ENCODE results near the gene CDC25A.
"Not testable (repeated sequence)": the region's sequence is repeated elsewhere in the genome, so short reads cannot be mapped to it uniquely, and the experiment has no call there.

The CDC25A gene

GRCh38 chr3:48188266-48189201, at the start of gene CDC25A:
Gene CDC25A, minus strand, starts transcription at chr3:48188417. Its CDS starts 470 bp downstream, at chr3:48187947.
- DNase-seq (ENCODE audit: low spot score), result peak; percentile 95

GRCh38 chr3:48236531-48236930, 48.3 kb upstream of the CDC25A start:
- DNase-seq (ENCODE audit: low spot score), result no peak

GRCh38 chr3:48233542-48233941, 45.3 kb upstream of the CDC25A start:
- no peak for DNase-seq (ENCODE audit: low spot score)

- DNase-seq (ENCODE audit: low spot score), result peak; percentile 81
Observed at GRCh38 chr3:48232734-48233133, 44.5 kb upstream of the CDC25A start.

- DNase-seq (ENCODE audit: low spot score), result no peak
Observed at GRCh38 chr3:48232232-48232631, 44.0 kb upstream of the CDC25A start.

DNA sequence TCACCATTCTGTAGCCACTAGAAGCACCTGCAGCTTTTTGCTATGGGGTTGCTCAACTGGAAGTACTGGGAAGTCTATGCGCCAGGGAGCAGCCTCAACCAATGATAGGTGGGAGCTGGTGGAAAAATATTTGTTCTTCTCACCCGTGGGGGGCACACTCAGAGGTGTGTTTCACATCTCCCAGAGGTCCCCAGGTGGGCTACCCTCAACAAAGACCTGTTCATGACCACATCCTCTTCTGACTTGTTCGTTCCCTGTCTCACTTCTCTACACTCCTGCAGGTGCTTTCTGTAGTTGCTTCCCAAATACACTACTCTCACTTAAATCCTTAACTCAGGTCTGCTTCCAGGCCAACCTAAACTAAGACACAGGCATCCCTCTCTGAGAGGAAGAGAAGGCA, 38.7 kb upstream of the CDC25A start:
- peak; percentile 1 for DNase-seq (ENCODE audit: low spot score)

DNA sequence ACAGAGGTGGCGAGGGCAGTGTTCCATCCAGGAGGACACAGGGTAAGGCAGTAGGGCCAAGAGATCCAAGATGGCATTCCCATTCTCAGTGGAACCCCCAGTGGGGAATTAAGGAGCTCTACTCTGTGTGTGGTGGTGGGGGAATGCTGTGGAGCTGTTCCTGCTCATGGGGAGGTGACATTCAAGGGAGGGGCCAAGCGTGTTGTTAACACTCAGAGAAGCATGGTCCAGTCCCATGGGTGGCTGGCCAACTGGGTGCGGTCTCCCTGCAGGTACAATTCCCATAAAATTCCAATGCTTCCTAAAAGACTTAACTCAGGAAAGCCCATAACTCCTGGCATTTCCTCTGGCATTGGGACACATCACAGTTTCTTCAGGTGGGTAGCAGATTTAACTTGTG, 37.4 kb upstream of the CDC25A start:
- DNase-seq (ENCODE audit: low spot score), result no peak

GRCh38 chr3:48222616-48223513, 34.6 kb upstream of the CDC25A start, which contains the start of gene CAMP:
Gene CAMP, plus strand, starts transcription at chr3:48223495. Its CDS starts 17 bp downstream, at chr3:48223512.
- no peak for DNase-seq (ENCODE audit: low spot score)

GRCh38 chr3:48220746-48221145, 32.5 kb upstream of the CDC25A start:
- no peak for DNase-seq (ENCODE audit: low spot score)

- DNase-seq (ENCODE audit: low spot score), result no peak
Observed at GRCh38 chr3:48219543-48219942, 31.3 kb upstream of the CDC25A start.

GRCh38 chr3:48218537-48218936, 30.3 kb upstream of the CDC25A start:
- no peak for DNase-seq (ENCODE audit: low spot score)

GRCh38 chr3:48217449-48217848, 29.2 kb upstream of the CDC25A start:
- DNase-seq (ENCODE audit: low spot score), result no peak

GRCh38 chr3:48215876-48216275, 27.7 kb upstream of the CDC25A start:
- no peak for DNase-seq (ENCODE audit: low spot score)

DNA sequence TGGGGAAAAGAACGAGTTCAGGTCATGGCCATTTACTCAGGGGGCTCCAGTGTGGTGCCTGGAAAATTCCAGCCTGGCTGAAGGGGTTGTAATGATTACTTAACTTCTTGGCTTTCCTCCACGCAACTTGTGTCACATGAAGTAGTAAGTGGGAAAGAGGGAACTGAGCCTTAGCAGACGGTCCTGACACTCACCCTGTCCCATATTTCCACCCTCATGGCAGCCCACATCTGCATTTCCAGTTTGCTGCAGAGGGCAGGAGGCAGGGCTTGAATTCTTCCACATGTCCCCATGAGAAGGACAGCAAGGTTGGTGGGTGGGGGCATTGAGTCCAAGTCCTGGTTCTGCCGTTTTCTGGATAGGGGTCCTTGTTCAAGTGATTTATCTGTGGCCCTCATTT, 27.2 kb upstream of the CDC25A start:
- no peak for DNase-seq (ENCODE audit: low spot score)

DNA sequence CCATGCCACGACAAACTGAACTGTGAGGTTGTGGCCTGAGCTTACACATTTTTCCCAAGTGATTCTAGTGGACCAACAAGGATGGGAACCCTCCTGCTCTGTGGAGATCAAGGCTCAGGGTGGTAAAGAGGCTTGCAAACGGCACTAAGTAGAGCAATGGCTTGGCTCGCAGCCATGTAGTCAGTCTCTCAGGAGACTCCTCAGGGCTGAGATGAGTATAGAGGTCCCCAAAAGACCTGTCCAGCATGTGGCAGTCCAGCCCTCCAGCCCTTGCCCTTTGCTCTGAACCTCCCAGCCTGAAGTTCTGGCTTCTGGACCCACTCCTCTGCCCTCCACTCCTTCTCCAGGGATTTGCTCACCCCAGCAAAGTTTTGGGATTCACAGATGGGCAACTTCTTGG, 26.8 kb upstream of the CDC25A start:
- DNase-seq (ENCODE audit: low spot score), result no peak

DNA sequence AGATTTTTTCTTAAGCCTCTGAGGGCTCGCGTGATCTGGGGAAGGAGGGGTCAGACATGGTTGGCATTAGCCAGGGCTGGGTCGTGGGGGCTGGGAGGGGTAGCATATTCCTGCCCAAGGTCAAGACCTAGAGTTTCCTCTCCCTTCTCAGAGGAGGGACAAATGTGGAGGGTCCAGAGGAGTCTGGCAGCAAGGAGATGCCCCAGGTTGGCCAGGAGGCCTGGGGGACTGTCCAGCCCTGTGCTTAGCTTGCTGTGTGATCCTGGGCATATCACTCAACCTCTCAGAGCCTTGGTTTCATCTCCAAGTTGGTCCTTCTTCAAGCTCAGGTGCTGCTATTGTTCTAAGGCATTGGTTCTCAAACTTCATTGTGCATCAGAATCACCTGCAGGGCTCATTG, 26.0 kb upstream of the CDC25A start:
- DNase-seq (ENCODE audit: low spot score), result no peak

DNA sequence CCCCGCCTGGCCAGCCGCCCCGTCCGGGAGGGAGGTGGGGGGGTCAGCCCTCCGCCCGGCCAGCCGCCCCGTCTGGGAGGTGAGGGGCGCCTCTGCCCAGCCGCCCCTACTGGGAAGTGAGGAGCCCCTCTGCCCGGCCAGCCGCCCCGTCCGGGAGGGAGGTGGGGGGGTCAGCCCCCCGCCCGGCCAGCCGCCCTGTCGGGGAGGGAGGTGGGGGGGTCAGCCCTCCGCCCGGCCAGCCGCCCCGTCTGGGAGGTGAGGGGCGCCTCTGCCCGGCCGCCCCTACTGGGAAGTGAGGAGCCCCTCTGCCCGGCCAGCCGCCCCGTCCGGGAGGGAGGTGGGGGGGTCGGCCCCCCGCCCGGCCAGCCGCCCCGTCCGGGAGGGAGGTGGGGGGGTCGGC, 23.6 kb upstream of the CDC25A start:
- DNase-seq (ENCODE audit: low spot score), result not testable (repeated sequence)

- not testable (repeated sequence) for DNase-seq (ENCODE audit: low spot score)
Observed at GRCh38 chr3:48210534-48210933, 22.3 kb upstream of the CDC25A start.

DNA sequence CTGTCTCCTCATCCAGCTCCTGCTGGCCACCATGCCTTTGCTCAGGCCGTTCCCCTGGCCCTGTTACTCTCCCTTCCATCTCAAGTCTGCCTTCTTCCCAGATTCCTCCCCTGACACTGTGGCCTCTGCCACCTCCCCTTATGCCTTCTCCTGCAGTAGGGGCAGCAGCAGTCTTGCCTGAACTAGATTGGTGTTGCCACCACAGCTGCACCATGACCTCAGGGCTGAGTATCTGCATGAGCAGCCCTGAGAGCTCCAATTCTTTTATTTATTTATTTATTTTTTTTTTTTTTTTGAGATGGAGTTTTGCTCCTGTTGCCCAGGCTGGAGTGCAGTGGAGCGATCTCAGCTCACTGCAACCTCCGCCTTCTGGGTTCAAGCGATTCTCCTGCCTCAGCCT, 21.2 kb upstream of the CDC25A start:
- DNase-seq (ENCODE audit: low spot score), result no peak

DNA sequence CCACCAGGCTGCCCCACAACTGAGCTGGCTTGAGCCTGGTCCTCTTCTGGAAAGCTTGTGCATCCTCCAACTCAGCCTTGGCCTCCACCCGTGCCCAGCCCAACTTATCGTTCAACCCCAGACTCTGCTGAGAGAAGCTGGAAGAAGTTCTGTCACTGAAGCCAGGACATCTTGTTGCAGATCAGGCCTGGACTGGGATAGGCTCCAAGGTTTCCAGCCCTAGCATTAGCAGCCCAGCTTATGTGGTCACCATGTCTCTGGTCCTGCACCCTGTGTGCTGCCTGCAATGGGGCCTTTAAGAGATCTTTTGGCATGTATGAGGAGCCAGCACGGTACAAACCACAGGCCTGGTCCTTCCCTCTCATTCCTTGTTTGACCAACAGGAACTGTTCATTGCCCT, 19.9 kb upstream of the CDC25A start:
- no peak for DNase-seq (ENCODE audit: low spot score)

DNA sequence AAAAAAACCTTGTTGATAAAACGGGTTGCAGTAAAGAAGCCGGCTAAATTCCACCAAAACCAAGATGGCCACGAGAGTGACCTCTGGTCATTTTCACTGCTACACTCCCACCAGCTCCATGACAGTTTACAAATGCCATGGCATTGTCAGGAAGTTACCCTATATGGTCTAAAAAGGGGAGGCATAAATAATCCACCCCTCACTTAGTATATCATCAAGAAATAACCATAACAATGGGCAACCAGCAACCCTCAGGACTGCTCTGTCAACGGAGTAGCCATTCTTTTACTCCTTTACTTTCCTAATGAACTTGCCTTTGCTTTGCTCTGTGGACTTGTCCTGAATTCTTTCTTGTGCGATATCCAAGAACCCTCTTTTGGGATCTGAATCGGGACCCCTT, 14.4 kb upstream of the CDC25A start:
- DNase-seq (ENCODE audit: low spot score), result peak; percentile 3

- DNase-seq (ENCODE audit: low spot score), result no peak
Observed at GRCh38 chr3:48199117-48199516, 10.9 kb upstream of the CDC25A start.

GRCh38 chr3:48196611-48197010, 8.4 kb upstream of the CDC25A start:
- no peak for DNase-seq (ENCODE audit: low spot score)

All from iPS-NIHi11 (cell line).